H9 (cell line): ENCODE data around the gene DTHD1. TPM values are rescaled to one million over a fixed set of nuclear protein-coding genes. Genes with fewer than 3 reads are reported as not detected.

ENCODE experiments used
- DNase-seq: peaks from one replicate; pipeline ENCODE4 v3.0.0-alpha.2; 2017
- H2AFZ ChIP-seq: one replicate; pipeline ENCODE4 v1.6.1; 2013; ENCODE audit warnings: mild to moderate bottlenecking, low read length, control low read depth, moderate library complexity
- H2AK5ac ChIP-seq: 2 replicates; pipeline ENCODE4 v1.6.1; 2013; ENCODE audit warnings: low read length, control low read depth, mixed read lengths; ENCODE audit not compliant: insufficient read length
- H2BK120ac ChIP-seq: one replicate; pipeline ENCODE4 v1.6.1; 2013; ENCODE audit warnings: low read depth, mild to moderate bottlenecking, low read length, control low read depth, inconsistent platforms; ENCODE audit not compliant: poor library complexity, severe bottlenecking
- H2BK12ac ChIP-seq: 2 replicates; pipeline ENCODE4 v1.6.1; 2013; ENCODE audit warnings: low read length, control low read depth, mixed read lengths, low read depth; ENCODE audit not compliant: insufficient read length
- H2BK15ac ChIP-seq: 2 replicates; pipeline ENCODE4 v1.6.1; 2013; ENCODE audit warnings: low read depth, low read length, control low read depth
- H2BK20ac ChIP-seq: one replicate; pipeline ENCODE4 v1.6.1; 2013; ENCODE audit warnings: low read depth, mild to moderate bottlenecking, low read length, control low read depth, inconsistent platforms; ENCODE audit not compliant: poor library complexity, severe bottlenecking
- H2BK5ac ChIP-seq: 2 replicates; pipeline ENCODE4 v1.6.1; 2013; ENCODE audit warnings: low read length, control low read depth, mixed read lengths; ENCODE audit not compliant: insufficient read length
- H3K14ac ChIP-seq: 2 replicates; pipeline ENCODE4 v1.6.1; 2013; ENCODE audit warnings: low read length, control low read depth; ENCODE audit not compliant: insufficient read depth
- H3K18ac ChIP-seq: 2 replicates; pipeline ENCODE4 v1.6.1; 2013; ENCODE audit warnings: low read depth, mild to moderate bottlenecking, mixed read lengths, low read length, control low read depth; ENCODE audit not compliant: insufficient read length
- H3K23ac ChIP-seq: 2 replicates; pipeline ENCODE4 v1.6.1; 2013; ENCODE audit warnings: low read length, control low read depth, mixed read lengths, low read depth; ENCODE audit not compliant: insufficient read length
- H3K23me2 ChIP-seq: 2 replicates; pipeline ENCODE4 v1.6.1; 2013; ENCODE audit warnings: low read depth, mild to moderate bottlenecking, mixed read lengths, low read length, control low read depth; ENCODE audit not compliant: insufficient read length, poor library complexity, severe bottlenecking
- H3K27ac ChIP-seq: 2 replicates; pipeline ENCODE4 v1.5.1; 2013; ENCODE audit warnings: low read length, control low read depth, mixed read lengths, low read depth; ENCODE audit not compliant: insufficient read length
- H3K27me3 ChIP-seq: 2 replicates; pipeline ENCODE4 v1.6.1; 2013; ENCODE audit warnings: low read length, control low read depth, inconsistent platforms; ENCODE audit not compliant: insufficient read depth
- H3K4ac ChIP-seq: 2 replicates; pipeline ENCODE4 v1.6.1; 2013; ENCODE audit warnings: low read depth, mild to moderate bottlenecking, control low read depth, inconsistent platforms, low read length, moderate library complexity
- H3K4me1 ChIP-seq: 2 replicates; pipeline ENCODE4 v1.6.1; 2013; ENCODE audit warnings: low read length, control low read depth, inconsistent platforms; ENCODE audit not compliant: insufficient read depth
- H3K4me2 ChIP-seq: 2 replicates; pipeline ENCODE4 v1.6.1; 2013; ENCODE audit warnings: low read length, control low read depth, mixed read lengths; ENCODE audit not compliant: insufficient read length, insufficient read depth
- H3K56ac ChIP-seq: 2 replicates; pipeline ENCODE4 v1.6.1; 2013; ENCODE audit warnings: low read depth, mild to moderate bottlenecking, mixed read lengths, low read length, control low read depth; ENCODE audit not compliant: insufficient read length
- H3K79me1 ChIP-seq: 2 replicates; pipeline ENCODE4 v1.6.1; 2013; ENCODE audit warnings: low read depth, mild to moderate bottlenecking, moderate library complexity, low read length, control low read depth, inconsistent platforms; ENCODE audit not compliant: insufficient read depth, poor library complexity, severe bottlenecking
- H3K79me2 ChIP-seq: 2 replicates; pipeline ENCODE4 v1.6.1; 2013; ENCODE audit warnings: low read length, control low read depth, inconsistent platforms; ENCODE audit not compliant: insufficient read depth
- H3K9ac ChIP-seq: 2 replicates; pipeline ENCODE4 v1.6.1; 2013; ENCODE audit warnings: low read length, control low read depth, mixed read lengths; ENCODE audit not compliant: insufficient read length; ENCODE audit errors: extremely low read depth
- H3K9me3 ChIP-seq: one replicate; pipeline ENCODE4 v1.6.1; 2013; ENCODE audit warnings: low read depth, low read length, inconsistent platforms; ENCODE audit not compliant: control insufficient read depth
- H3T11ph ChIP-seq: one replicate; pipeline ENCODE4 v1.6.1; 2013; ENCODE audit warnings: mild to moderate bottlenecking, low read length, control low read depth, inconsistent platforms
- H4K20me1 ChIP-seq: one replicate; pipeline ENCODE4 v1.6.1; 2013; ENCODE audit not compliant: control insufficient read depth, insufficient read length, insufficient read depth
- H4K5ac ChIP-seq: 2 replicates; pipeline ENCODE4 v1.6.1; 2013; ENCODE audit warnings: low read depth, mild to moderate bottlenecking, mixed read lengths, low read length, control low read depth; ENCODE audit not compliant: insufficient read length
- H4K8ac ChIP-seq: replicated peaks from 2 replicates; pipeline ENCODE4 v1.6.1; 2013; ENCODE audit warnings: low read length, control low read depth, mixed read lengths, low read depth; ENCODE audit not compliant: insufficient read length
- H4K91ac ChIP-seq: 2 replicates; pipeline ENCODE4 v1.6.1; 2013; ENCODE audit warnings: low read depth, mild to moderate bottlenecking, moderate library complexity, mixed read lengths, low read length, control low read depth; ENCODE audit not compliant: insufficient read length
- H3K27ac Mint-ChIP-seq, 3 experiments: 2 replicates in 2 of 3; 3 replicates in 1 of 3; pipeline ENCODE4 v1.8.0; 2020 to 2021; ENCODE audit warnings: mixed read lengths in 3 of 3, mild to moderate bottlenecking in 1 of 3, moderate library complexity in 1 of 3
- H3K27me3 Mint-ChIP-seq: 2 replicates; pipeline ENCODE4 v1.8.0; 2021; ENCODE audit warnings: low read depth, mild to moderate bottlenecking, moderate library complexity, mixed read lengths
- H3K36me3 Mint-ChIP-seq, 3 experiments: 2 replicates in 2 of 3; 3 replicates in 1 of 3; pipeline ENCODE4 v1.8.0; 2020 to 2021; ENCODE audit warnings: low read depth in 3 of 3, mixed read lengths in 3 of 3; ENCODE audit not compliant: insufficient read depth in 1 of 3
- H3K4me1 Mint-ChIP-seq, 2 experiments: 2 replicates each; pipeline ENCODE4 v1.8.0; 2020; ENCODE audit warnings: mixed read lengths in 2 of 2
- H3K4me3 Mint-ChIP-seq, 2 experiments: 2 replicates in 1 of 2; 3 replicates in 1 of 2; pipeline ENCODE4 v1.8.0; 2020 to 2021; ENCODE audit warnings: mild to moderate bottlenecking in 2 of 2, mixed read lengths in 2 of 2, moderate library complexity in 1 of 2
- H3K9me3 Mint-ChIP-seq, 2 experiments: 2 replicates in 1 of 2; 3 replicates in 1 of 2; pipeline ENCODE4 v1.8.0; 2020; ENCODE audit warnings: mild to moderate bottlenecking in 2 of 2, mixed read lengths in 2 of 2, moderate library complexity in 1 of 2
- WGBS: extraction: QIAGEN DNeasy Blood & Tissue Kit; methylation state at CpG from one replicate; pipeline ENCODE4 v1.1.7; 2013; ENCODE audit warnings: missing lambda C conversion rate, low lambda C conversion rate, mixed read lengths; ENCODE audit not compliant: insufficient read length; ENCODE audit errors: extremely low coverage; 5-methylcytosine and 5-hydroxymethylcytosine counted together
- total RNA-seq: library from RNA; stranded (reverse); gene quantifications from 2 replicates; pipeline ENCODE4 v1.2.1, GENCODE V29; 2021
- TF ChIP-seq, protein P1 (sequence below): fragments of 200-600 bp; sonication (generic); conservative IDR thresholded peaks from 3 replicates; pipeline ENCODE4 v1.8.0; 2021; ENCODE audit warnings: antibody characterized with exemption, mild to moderate bottlenecking

Gene DTHD1
- total RNA-seq, 1 experiment from 2014 or later: not detected

DNA sequence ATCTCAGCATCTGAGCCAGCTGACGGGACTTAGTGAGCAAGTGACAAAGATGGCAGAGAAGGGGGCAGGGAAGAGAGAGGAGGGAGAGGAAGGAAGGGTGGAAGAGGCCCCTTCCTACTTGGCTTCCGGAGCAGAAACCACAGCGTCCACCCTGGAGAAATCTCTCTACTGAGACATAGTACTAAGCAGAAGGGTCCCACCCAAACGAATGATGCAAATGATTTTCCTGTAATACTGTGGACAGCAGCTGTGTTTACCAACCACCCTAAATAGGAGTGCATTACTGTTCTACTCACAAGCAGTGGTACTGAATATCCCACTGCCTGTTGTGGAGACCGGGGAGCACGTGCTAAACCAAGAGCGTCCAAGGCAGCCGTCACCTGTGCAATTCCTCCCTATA is 29.4 kb downstream of the DTHD1 start:
- no peak overlapping the region for H3K18ac ChIP-seq
- no peak overlapping the region for H3K56ac ChIP-seq
- no peak overlapping the region for H4K8ac ChIP-seq
- no peak overlapping the region for H3K4me2 ChIP-seq
- Mint-ChIP-seq H3K27ac (no peak overlapping the region), H3K4me3 (no peak overlapping the region), H3K4me1 (no peaks in the 10 kb centered on the region), H3K36me3 (no peaks in the 10 kb centered on the region), H3K9me3 (no peaks in the 10 kb centered on the region), H3K27me3 (no peaks in the 10 kb centered on the region)
- H3K4me1 ChIP-seq: no peaks in the 10 kb centered on the region
- H3K23me2 ChIP-seq: no peaks in the 10 kb centered on the region
- no CpG with 5 or more reads among the region's 8 CpGs for WGBS
- H3K9me3 ChIP-seq: no peaks in the 10 kb centered on the region
- H3K23ac ChIP-seq: no peak overlapping the region
- no peak overlapping the region for H3K27ac ChIP-seq
- no peak overlapping the region for H2BK5ac ChIP-seq
- H3T11ph ChIP-seq: no peak overlapping the region
- H2AFZ ChIP-seq: no peak overlapping the region
- H3K79me1 ChIP-seq: no peaks in the 10 kb centered on the region
- H3K27me3 ChIP-seq: no peaks in the 10 kb centered on the region
- H4K20me1 ChIP-seq: no peaks in the 10 kb centered on the region
- H2BK120ac ChIP-seq: no peak overlapping the region
- no peak overlapping the region for H4K5ac ChIP-seq
- H2BK12ac ChIP-seq: no peak overlapping the region
- no peak overlapping the region for H3K4ac ChIP-seq
- H2BK20ac ChIP-seq: no peak overlapping the region
- H2BK15ac ChIP-seq: no peak overlapping the region
- H4K91ac ChIP-seq: no peak overlapping the region
- TF ChIP-seq, protein P1, sequence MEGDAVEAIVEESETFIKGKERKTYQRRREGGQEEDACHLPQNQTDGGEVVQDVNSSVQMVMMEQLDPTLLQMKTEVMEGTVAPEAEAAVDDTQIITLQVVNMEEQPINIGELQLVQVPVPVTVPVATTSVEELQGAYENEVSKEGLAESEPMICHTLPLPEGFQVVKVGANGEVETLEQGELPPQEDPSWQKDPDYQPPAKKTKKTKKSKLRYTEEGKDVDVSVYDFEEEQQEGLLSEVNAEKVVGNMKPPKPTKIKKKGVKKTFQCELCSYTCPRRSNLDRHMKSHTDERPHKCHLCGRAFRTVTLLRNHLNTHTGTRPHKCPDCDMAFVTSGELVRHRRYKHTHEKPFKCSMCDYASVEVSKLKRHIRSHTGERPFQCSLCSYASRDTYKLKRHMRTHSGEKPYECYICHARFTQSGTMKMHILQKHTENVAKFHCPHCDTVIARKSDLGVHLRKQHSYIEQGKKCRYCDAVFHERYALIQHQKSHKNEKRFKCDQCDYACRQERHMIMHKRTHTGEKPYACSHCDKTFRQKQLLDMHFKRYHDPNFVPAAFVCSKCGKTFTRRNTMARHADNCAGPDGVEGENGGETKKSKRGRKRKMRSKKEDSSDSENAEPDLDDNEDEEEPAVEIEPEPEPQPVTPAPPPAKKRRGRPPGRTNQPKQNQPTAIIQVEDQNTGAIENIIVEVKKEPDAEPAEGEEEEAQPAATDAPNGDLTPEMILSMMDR: no peak
- no peak overlapping the region for H3K14ac ChIP-seq
- H3K79me2 ChIP-seq: no peaks in the 10 kb centered on the region
- peak overlapping the region; percentile 14 for H3K9ac ChIP-seq
- no peak overlapping the region for H2AK5ac ChIP-seq
- DNase-seq: no peak
